Measurements from ENCODE around the gene CD151.

Gene CD151

GRCh38 chr11:829176-829846 is 3.4 kb upstream of the CD151 start:
- DNase-seq (ENCODE audit: low read depth in 2 of 2) = no peak

- DNase-seq (ENCODE audit: low read depth in 2 of 2) = no peak
Measured at GRCh38 chr11:829847-830294, 2.9 kb upstream of the CD151 start.

GRCh38 chr11:830295-831117 is 2.2 kb upstream of the CD151 start:
- no peak for DNase-seq (ENCODE audit: low read depth in 2 of 2)

- DNase-seq (ENCODE audit: low read depth in 2 of 2) = no peak
Measured at GRCh38 chr11:831118-831864, 1.5 kb upstream of the CD151 start.

GRCh38 chr11:831961-832528 is 707 bp upstream of the CD151 start:
- DNase-seq (ENCODE audit: low read depth in 2 of 2) = no peak

GRCh38 chr11:833114-833791 is 501 bp downstream of the CD151 start:
- DNase-seq (ENCODE audit: low read depth in 2 of 2) = no peak

GRCh38 chr11:833849-834311 is 1.1 kb downstream of the CD151 start:
- DNase-seq (ENCODE audit: low read depth in 2 of 2) = no peak

GRCh38 chr11:834371-835316 is 1.9 kb downstream of the CD151 start:
- no peak for DNase-seq (ENCODE audit: low read depth in 2 of 2)

- DNase-seq (ENCODE audit: low read depth in 2 of 2) = no peak
Measured at GRCh38 chr11:836274-836673, 3.5 kb downstream of the CD151 start.

- DNase-seq (ENCODE audit: low read depth in 2 of 2) = no peak
Measured at GRCh38 chr11:836700-837099, 3.9 kb downstream of the CD151 start.

GRCh38 chr11:837189-837989 is 4.6 kb downstream of the CD151 start:
- DNase-seq (ENCODE audit: low read depth in 2 of 2) = no peak

GRCh38 chr11:837990-838307 is 5.2 kb downstream of the CD151 start:
- no peak for DNase-seq (ENCODE audit: low read depth in 2 of 2)

- DNase-seq (ENCODE audit: low read depth in 2 of 2) = no peak
Measured at GRCh38 chr11:838441-839279, 5.9 kb downstream of the CD151 start.

GRCh38 chr11:839280-839623 is 6.5 kb downstream of the CD151 start:
- DNase-seq (ENCODE audit: low read depth in 2 of 2) = no peak

- DNase-seq (ENCODE audit: low read depth in 2 of 2) = no peak
Measured at GRCh38 chr11:839875-840617, 7.3 kb downstream of the CD151 start.

- DNase-seq (ENCODE audit: low read depth in 2 of 2) = no peak
Measured at GRCh38 chr11:841981-842369, 9.2 kb downstream of the CD151 start.

- peak; percentile 70 to 73 for DNase-seq (ENCODE audit: low read depth in 2 of 2)
Measured at GRCh38 chr11:842370-843002, 9.7 kb downstream of the CD151 start, which contains the start of the genes POLR2L and TSPAN4. Gene POLR2L (minus strand): TSS chr11:842529. CDS start chr11:842508, 21 bp downstream. Gene TSPAN4 (plus strand): TSS chr11:842852. CDS start chr11:850305, 7,453 bp downstream.

Measured in fibroblast of skin of left quadriceps (primary cell).